Left lung (tissue), 10 donors: Measurements from ENCODE around the gene SBSN. TPM values are rescaled to one million over a fixed set of nuclear protein-coding genes. Genes with fewer than 3 reads are reported as not detected.

Experiments used
- ATAC-seq: fragments of 200-7000 bp; cut with Tn5 transposase; one replicate; pipeline ENCODE4 v1.9.1; 2020; ENCODE audit warnings: moderate library complexity
- DNase-seq, 4 donors: peaks; one replicate each; pipeline ENCODE4 v3.0.0-alpha.2; 2013 to 2020
- H3K27ac ChIP-seq, 2 donors: fragments of 200-600 bp; sonication (generic) in 1 of 2; one replicate each; pipeline versions ENCODE4 v1.5.0 to v1.8.0; 2020 to 2021
- H3K27me3 ChIP-seq, 2 donors: fragments of 200-600 bp; sonication (generic) in 1 of 2; one replicate each; pipeline versions ENCODE4 v1.5.0 to v1.8.0; 2020 to 2021
- H3K36me3 ChIP-seq, 2 donors: fragments of 200-600 bp; sonication (generic) in 1 of 2; one replicate each; pipeline versions ENCODE4 v1.5.0 to v1.8.0; 2020 to 2021
- H3K4me1 ChIP-seq, 2 donors: fragments of 200-600 bp; one replicate each; pipeline ENCODE4 v1.8.0; 2021
- H3K4me3 ChIP-seq, 2 donors: fragments of 200-600 bp; sonication (generic) in 1 of 2; one replicate each; pipeline versions ENCODE4 v1.5.0 to v1.8.0; 2020 to 2021; ENCODE audit warnings: mild to moderate bottlenecking in 1 of 2
- H3K9me3 ChIP-seq, 2 donors: fragments of 200-600 bp; sonication (generic) in 1 of 2; one replicate each; pipeline versions ENCODE4 v1.5.0 to v1.8.0; 2020 to 2021
- intact Hi-C, 2 donors: fragments of 100-400 bp; cut with DNase I; formaldehyde crosslinking; loops; one replicate each; pipeline versions ENCODE4 v1.11.2 to v1.14.2; 2022
- polyA plus RNA-seq, 6 donors: library from polyadenylated mRNA; unstranded; fragments of 120-200 nt; gene quantifications; one replicate each; pipeline ENCODE4 v1.2.1, GENCODE V29; 2013; ENCODE audit not compliant: insufficient read length in 6 of 6
- total RNA-seq, 2 donors: library from RNA; stranded (reverse); fragmentation: NEBNext Ultra II Directional; extraction: Animal tissue kit (Norgen Biotek cat#: 25700); gene quantifications; one replicate each; pipeline ENCODE4 v1.2.1, GENCODE V29; 2021
- TF ChIP-seq, protein P1 (sequence below), 2 donors: fragments of 200-600 bp; sonication (generic) in 1 of 2; IDR thresholded peaks; one replicate each; pipeline versions ENCODE4 v1.5.0 to v1.8.0; 2021; ENCODE audit warnings: antibody characterized with exemption in 2 of 2
- donor health status: DM: no; HTN: yes; CAD: no.
- donor health status: DM: no; HTN: no; CAD: no.

Gene SBSN
- total and polyA plus RNA-seq, 8 donors: 0.09 to 0.20 (median 0.11) TPM; not detected in 5

DNA sequence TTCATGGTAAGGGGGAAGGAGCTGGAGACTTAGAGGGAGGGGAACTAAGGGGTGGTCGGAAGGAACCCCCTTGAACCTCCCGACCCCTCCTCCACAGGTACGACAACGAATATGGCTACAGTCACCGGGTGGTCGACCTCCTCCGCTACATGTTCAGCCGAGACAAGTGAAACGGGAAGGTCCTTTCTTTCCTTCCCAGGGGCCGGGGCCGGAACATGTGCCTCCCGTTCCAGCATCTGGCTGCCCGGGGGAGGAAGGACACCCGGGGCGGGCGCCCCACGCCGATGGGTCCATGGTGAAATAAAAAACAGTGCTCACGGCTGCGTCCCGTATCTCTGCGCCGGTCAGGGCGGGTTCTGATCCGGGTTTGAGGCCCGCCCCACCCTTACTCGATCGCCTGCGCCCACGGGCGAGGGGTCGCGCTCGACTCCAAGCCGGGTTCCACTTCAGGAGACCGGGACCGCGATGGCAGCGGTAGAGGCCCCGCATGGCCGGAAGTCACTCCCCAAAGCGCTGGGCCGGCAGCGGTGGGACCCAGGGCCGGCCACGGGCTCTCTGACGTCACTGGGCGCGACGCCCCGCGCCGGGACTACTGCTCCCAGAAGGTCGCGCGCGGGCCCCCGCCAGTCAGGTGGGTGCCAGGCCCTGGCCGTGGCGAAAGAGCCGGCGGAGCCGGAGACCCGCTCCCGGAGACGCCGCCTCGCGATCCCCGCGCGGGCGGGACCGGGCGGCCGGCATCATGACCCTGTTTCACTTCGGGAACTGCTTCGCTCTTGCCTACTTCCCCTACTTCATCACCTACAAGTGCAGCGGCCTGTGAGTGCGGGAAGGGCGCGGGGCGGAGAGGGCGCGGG, 17.1 kb upstream of the SBSN start, which contains the start of gene TMEM147:
TMEM147 (plus strand) TSS at position 626 of the 854 bp plus-strand sequence; CDS start at position 740, 114 bp downstream.
- no peaks in the 10 kb centered on the region for H3K27me3 ChIP-seq
- no peaks in the 10 kb centered on the region for H3K9me3 ChIP-seq
- peaks cover 9 to 23% of the 10 kb centered on the region in 2 donors for H3K4me1 ChIP-seq
- intact Hi-C loops: no loop called here
- TF ChIP-seq, protein P1, sequence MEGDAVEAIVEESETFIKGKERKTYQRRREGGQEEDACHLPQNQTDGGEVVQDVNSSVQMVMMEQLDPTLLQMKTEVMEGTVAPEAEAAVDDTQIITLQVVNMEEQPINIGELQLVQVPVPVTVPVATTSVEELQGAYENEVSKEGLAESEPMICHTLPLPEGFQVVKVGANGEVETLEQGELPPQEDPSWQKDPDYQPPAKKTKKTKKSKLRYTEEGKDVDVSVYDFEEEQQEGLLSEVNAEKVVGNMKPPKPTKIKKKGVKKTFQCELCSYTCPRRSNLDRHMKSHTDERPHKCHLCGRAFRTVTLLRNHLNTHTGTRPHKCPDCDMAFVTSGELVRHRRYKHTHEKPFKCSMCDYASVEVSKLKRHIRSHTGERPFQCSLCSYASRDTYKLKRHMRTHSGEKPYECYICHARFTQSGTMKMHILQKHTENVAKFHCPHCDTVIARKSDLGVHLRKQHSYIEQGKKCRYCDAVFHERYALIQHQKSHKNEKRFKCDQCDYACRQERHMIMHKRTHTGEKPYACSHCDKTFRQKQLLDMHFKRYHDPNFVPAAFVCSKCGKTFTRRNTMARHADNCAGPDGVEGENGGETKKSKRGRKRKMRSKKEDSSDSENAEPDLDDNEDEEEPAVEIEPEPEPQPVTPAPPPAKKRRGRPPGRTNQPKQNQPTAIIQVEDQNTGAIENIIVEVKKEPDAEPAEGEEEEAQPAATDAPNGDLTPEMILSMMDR (IDR thresholded peaks at IDR 0.05): no peak
- peak within 1 kb of the TSS; percentile 75 to 95 for H3K4me3 ChIP-seq
- ATAC-seq (peak; percentile 98), DNase-seq (peak; percentile 88 to 98 (median 94))
- H3K27ac ChIP-seq: peak within 1 kb of the TSS; percentile 34 to 82
- H3K36me3 ChIP-seq: peaks cover 0 to 7% of the 10 kb centered on the region in 2 donors

DNA sequence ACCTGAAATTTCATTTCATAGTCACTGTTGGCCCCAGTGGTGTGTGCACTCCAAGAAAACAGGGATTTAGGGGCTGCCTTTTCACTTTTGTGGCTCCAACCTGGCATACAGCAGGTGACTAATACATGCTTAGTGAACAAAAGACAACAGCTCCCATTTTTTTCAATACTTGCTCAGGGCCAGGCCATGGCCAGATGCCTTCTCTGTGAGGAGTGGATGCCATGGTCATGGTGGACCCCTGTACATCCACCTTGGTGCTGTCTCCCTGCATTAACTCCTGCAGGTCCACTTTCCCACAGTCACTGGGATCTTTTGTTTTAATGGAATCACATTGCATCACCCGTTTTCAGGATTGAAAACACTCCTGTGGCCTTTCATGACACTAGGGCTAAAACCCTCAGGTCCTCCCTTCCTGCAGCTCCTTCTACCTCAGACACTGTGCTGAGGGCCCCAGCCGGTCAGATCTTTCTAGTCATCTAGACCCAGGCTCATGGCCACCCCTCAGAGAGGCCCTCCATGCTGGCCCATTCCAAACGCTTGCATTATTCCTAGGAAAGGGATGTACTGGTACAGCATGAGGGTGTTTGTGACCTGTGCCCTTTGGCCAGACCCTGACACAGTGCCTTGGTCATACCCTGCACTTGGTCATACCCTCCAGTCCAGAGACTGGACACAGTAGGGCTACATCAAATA, 16.1 kb upstream of the SBSN start:
- intact Hi-C loops: no loop called here
- Histone ChIP-seq H3K4me1 (peaks cover 9 to 23% of the 10 kb centered on the region in 2 donors), H3K27ac (peak overlapping the region in 1 of 2 donors; percentile 82), H3K36me3 (peaks cover 0 to 7% of the 10 kb centered on the region in 2 donors), H3K4me3 (peak overlapping the region; percentile 75 to 95), H3K27me3 (no peaks in the 10 kb centered on the region), H3K9me3 (no peaks in the 10 kb centered on the region)
- TF ChIP-seq, protein P1 (IDR thresholded peaks at IDR 0.05): no peak
- ATAC-seq: no peak
- DNase-seq: no peak

DNA sequence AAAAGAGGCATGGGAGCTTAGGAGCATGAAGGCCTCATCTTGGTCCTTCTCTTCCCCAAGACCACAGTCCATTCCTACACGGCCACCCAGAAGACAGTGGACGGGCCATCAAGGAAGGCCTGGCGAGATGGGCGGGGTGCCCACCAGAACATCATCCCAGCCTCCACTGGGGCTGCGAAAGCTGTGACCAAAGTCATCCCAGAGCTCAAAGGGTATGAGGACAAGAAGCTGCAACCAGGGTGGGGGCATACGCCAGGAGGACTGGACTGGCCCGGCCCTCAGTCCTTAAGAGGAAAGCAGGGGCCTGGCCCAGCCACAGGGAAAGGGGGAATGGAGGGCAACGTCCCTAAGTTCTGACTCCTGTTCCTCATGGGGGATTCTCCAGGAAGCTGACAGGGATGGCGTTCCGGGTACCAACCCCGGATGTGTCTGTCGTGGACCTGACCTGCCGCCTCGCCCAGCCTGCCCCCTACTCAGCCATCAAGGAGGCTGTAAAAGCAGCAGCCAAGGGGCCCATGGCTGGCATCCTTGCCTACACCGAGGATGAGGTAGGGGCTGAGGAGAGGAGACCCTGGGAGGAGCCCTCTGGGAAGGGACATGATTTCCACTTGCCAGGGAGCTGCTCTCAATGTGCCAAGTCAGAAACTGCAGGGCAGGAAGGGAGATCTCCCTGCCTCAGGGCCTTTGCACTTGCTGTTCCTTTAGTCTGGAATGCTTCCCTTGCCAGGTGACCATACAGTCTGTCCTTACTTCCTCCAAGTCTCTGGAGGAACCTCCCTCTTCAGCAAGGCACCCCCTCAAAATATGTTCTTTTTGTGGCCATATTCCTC, 15.4 kb upstream of the SBSN start:
- DNase-seq (no peak), ATAC-seq (no peak)
- TF ChIP-seq, protein P1 (IDR thresholded peaks at IDR 0.05): no peak
- Histone ChIP-seq H3K36me3 (peaks cover 0 to 7% of the 10 kb centered on the region in 2 donors), H3K9me3 (no peaks in the 10 kb centered on the region), H3K27me3 (no peaks in the 10 kb centered on the region), H3K4me1 (peaks cover 9 to 23% of the 10 kb centered on the region in 2 donors), H3K27ac (no peak overlapping the region), H3K4me3 (no peak overlapping the region)
- intact Hi-C loops: no loop called here

DNA sequence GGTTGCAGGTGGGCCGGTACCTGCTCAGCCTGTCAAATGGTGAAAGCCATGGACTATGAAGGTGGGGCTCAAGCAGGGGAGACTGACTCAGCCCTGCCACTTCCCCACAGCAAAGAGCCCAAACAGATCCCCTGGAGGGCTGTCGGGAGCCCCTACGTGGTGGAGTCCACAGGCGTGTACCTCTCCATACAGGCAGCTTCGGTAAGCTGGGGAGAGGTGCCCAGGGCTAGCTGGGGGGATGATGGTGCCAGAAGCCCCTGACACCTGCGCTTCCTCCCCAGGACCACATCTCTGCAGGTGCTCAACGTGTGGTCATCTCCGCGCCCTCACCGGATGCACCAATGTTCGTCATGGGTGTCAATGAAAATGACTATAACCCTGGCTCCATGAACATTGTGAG, 14.1 kb upstream of the SBSN start:
- ATAC-seq (no peak), DNase-seq (no peak)
- H3K27ac ChIP-seq: no peak overlapping the region
- H3K9me3 ChIP-seq: no peaks in the 10 kb centered on the region
- intact Hi-C loops: no loop called here
- H3K27me3 ChIP-seq: no peaks in the 10 kb centered on the region
- H3K36me3 ChIP-seq: no peaks in the 10 kb centered on the region
- H3K4me1 ChIP-seq: peaks cover 9 to 23% of the 10 kb centered on the region in 2 donors
- no peak overlapping the region for H3K4me3 ChIP-seq
- TF ChIP-seq, protein P1 (IDR thresholded peaks at IDR 0.05): no peak
